PFSK-1 (cell line): ENCODE measurements around the gene STAC3.

Source experiments
- FOXP2 ChIP-seq: optimal IDR thresholded peaks from 2 replicates; pipeline ENCODE3; 2011; ENCODE audit warnings: borderline replicate concordance, control low read depth, inconsistent platforms; ENCODE audit not compliant: insufficient read depth; ENCODE audit errors: extremely low read length, extremely low read depth
- POLR2AphosphoS5 ChIP-seq: IDR thresholded peaks from 2 replicates; pipeline ENCODE4 v1.6.1; 2012; ENCODE audit warnings: low read depth, mild to moderate bottlenecking, control low read depth, low read length, moderate library complexity
- SIN3A ChIP-seq: IDR thresholded peaks from 2 replicates; pipeline ENCODE4 v1.6.1; 2012; ENCODE audit warnings: mild to moderate bottlenecking, low read length, moderate library complexity, borderline replicate concordance; ENCODE audit not compliant: insufficient read depth
- TAF1 ChIP-seq: IDR thresholded peaks from 2 replicates; pipeline ENCODE4 v1.6.1; 2012; ENCODE audit warnings: low read length, control low read depth, borderline replicate concordance; ENCODE audit not compliant: insufficient read depth
- TF ChIP-seq, protein P1 (sequence below), 2 experiments: IDR thresholded peaks; 2 replicates each; pipeline versions ENCODE4 v1.6.1 to v1.8.0; 2011 to 2012; ENCODE audit warnings: low read depth in 2 of 2, low read length in 2 of 2, control low read depth in 1 of 2, inconsistent platforms in 1 of 2, mild to moderate bottlenecking in 1 of 2, moderate library complexity in 1 of 2; ENCODE audit not compliant: insufficient read depth in 1 of 2

- TF ChIP-seq, protein P1, sequence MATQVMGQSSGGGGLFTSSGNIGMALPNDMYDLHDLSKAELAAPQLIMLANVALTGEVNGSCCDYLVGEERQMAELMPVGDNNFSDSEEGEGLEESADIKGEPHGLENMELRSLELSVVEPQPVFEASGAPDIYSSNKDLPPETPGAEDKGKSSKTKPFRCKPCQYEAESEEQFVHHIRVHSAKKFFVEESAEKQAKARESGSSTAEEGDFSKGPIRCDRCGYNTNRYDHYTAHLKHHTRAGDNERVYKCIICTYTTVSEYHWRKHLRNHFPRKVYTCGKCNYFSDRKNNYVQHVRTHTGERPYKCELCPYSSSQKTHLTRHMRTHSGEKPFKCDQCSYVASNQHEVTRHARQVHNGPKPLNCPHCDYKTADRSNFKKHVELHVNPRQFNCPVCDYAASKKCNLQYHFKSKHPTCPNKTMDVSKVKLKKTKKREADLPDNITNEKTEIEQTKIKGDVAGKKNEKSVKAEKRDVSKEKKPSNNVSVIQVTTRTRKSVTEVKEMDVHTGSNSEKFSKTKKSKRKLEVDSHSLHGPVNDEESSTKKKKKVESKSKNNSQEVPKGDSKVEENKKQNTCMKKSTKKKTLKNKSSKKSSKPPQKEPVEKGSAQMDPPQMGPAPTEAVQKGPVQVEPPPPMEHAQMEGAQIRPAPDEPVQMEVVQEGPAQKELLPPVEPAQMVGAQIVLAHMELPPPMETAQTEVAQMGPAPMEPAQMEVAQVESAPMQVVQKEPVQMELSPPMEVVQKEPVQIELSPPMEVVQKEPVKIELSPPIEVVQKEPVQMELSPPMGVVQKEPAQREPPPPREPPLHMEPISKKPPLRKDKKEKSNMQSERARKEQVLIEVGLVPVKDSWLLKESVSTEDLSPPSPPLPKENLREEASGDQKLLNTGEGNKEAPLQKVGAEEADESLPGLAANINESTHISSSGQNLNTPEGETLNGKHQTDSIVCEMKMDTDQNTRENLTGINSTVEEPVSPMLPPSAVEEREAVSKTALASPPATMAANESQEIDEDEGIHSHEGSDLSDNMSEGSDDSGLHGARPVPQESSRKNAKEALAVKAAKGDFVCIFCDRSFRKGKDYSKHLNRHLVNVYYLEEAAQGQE (IDR thresholded peaks at IDR 0.05; ENCODE audit: insufficient read depth in 1 of 2, low read depth in 2 of 2, low read length in 2 of 2), result no peak
- TF ChIP-seq TAF1, result no peak
- TF ChIP-seq POLR2AphosphoS5, result no peak
- TF ChIP-seq SIN3A, result no peak
- TF ChIP-seq FOXP2, result no peak
These were observed 37.1 kb downstream of the STAC3 start for GRCh38 chr12:57213763-57214397.
